Caco-2 (cell line): Measurements from ENCODE around the gene NOSIP. TPM values are rescaled to one million over a fixed set of nuclear protein-coding genes. Genes with fewer than 3 reads are reported as not detected.

Experiments used
- Bru-seq: library from RNA; stranded (reverse); fragments of 400-500 nt; gene quantifications from one replicate; lab custom pipeline; 2021; lab: Mats Ljungman, UMichigan
- BruChase-seq, 2 experiments: library from RNA; stranded (reverse); fragments of 400-500 nt; gene quantifications; one replicate each; lab custom pipeline; 2021; lab: Mats Ljungman, UMichigan
- BruUV-seq: library from RNA; stranded (reverse); fragments of 400-500 nt; replicated peaks from 2 replicates; lab custom pipeline; 2021; lab: Mats Ljungman, UMichigan
- CTCF ChIA-PET: fragments of 300-600 bp; sonication (Branson Sonifier 250); formaldehyde crosslinking; loops from one replicate; lab custom pipeline; 2022; ENCODE audit warnings: antibody characterized with exemption; lab: Charles Lee
- POLR2A ChIA-PET: fragments of 300-600 bp; sonication (Branson Sonifier 250); formaldehyde crosslinking; loops from one replicate; lab custom pipeline; 2022; ENCODE audit warnings: antibody characterized with exemption; lab: Charles Lee
- DNase-seq, 2 experiments: peaks; one replicate each; pipeline versions ENCODE4 v3.0.0 to v3.0.0-alpha.2; 2020 to 2022
- H3K27me3 ChIP-seq: replicated peaks from 2 replicates; pipeline ENCODE4 v1.6.0; 2011; ENCODE audit warnings: low read length; ENCODE audit not compliant: control insufficient read depth, insufficient read depth
- H3K36me3 ChIP-seq: 2 replicates; pipeline ENCODE4 v1.5.1; 2011; ENCODE audit warnings: low read length; ENCODE audit not compliant: control insufficient read depth, insufficient read depth
- H3K4me1 ChIP-seq: fragments of 250-450 bp; sonication (Bioruptor Pico); 2 replicates; pipeline ENCODE4 v1.5.1; 2020; ENCODE audit warnings: mild to moderate bottlenecking
- H3K4me3 ChIP-seq: 2 replicates; pipeline ENCODE4 v1.5.1; 2011; ENCODE audit warnings: low read depth, mild to moderate bottlenecking, control low read depth, low read length
- H3K9me3 ChIP-seq: fragments of 250-450 bp; sonication (Bioruptor Pico); 2 replicates; pipeline ENCODE4 v1.5.1; 2020; ENCODE audit warnings: mild to moderate bottlenecking, moderate library complexity
- H3K27ac Mint-ChIP-seq: one replicate; pipeline ENCODE4 v1.8.0; 2022; ENCODE audit warnings: mixed read lengths; ENCODE audit not compliant: unreplicated experiment
- H3K27me3 Mint-ChIP-seq: one replicate; pipeline ENCODE4 v1.8.0; 2022; ENCODE audit warnings: mixed read lengths; ENCODE audit not compliant: insufficient read depth, unreplicated experiment
- H3K36me3 Mint-ChIP-seq: one replicate; pipeline ENCODE4 v1.8.0; 2022; ENCODE audit warnings: mild to moderate bottlenecking, mixed read lengths; ENCODE audit not compliant: insufficient read depth, unreplicated experiment
- H3K4me1 Mint-ChIP-seq: one replicate; pipeline ENCODE4 v1.8.0; 2022; ENCODE audit warnings: low read depth, mixed read lengths; ENCODE audit not compliant: unreplicated experiment
- H3K4me3 Mint-ChIP-seq: one replicate; pipeline ENCODE4 v1.8.0; 2022; ENCODE audit warnings: mild to moderate bottlenecking, moderate library complexity, mixed read lengths; ENCODE audit not compliant: unreplicated experiment
- H3K9me3 Mint-ChIP-seq: one replicate; pipeline ENCODE4 v1.8.0; 2022; ENCODE audit warnings: mixed read lengths; ENCODE audit not compliant: unreplicated experiment
- CTCF ChIP-seq, 2 experiments: fragments of 200-600 bp in 1 of 2; IDR thresholded peaks; 1 replicate in 1 of 2; 2 replicates in 1 of 2; pipeline versions ENCODE4 v1.5.1 to v1.8.0; 2011 to 2022; ENCODE audit warnings: antibody characterized with exemption in 1 of 2, control low read depth in 1 of 2, inconsistent platforms in 1 of 2, low read depth in 1 of 2, low read length in 1 of 2, mild to moderate bottlenecking in 1 of 2, moderate library complexity in 1 of 2; ENCODE audit not compliant: insufficient read depth in 1 of 2, severe bottlenecking in 1 of 2, unreplicated experiment in 1 of 2
- intact Hi-C: fragments of 100-400 bp; cut with micrococcal nuclease; formaldehyde crosslinking; loops from one replicate; pipeline ENCODE4 v1.10.0; 2022; ENCODE audit not compliant: unreplicated experiment
- long read RNA-seq: library from polyadenylated mRNA; stranded (forward); transcript quantifications from one replicate; pipeline ENCODE4 v2.0.0, GENCODE V29; 2022
- total RNA-seq: library from RNA; stranded (reverse); gene quantifications from 2 replicates; pipeline ENCODE4 v1.2.3, GENCODE V29; 2022

The NOSIP gene
- total RNA-seq (74.7 and 77.7 TPM in 2 replicates), Bru-seq, nascent RNA (percentile 60 among the genes with signal in this experiment), BruChase-seq, experiment 1, labeled RNA remaining after a 2-hour chase (percentile 57 among the genes with signal in this experiment), BruChase-seq, experiment 2, labeled RNA remaining after a 6-hour chase (percentile 61 among the genes with signal in this experiment)
- long read RNA-seq, transcript NOSIP-201 (9 exons, 1,000 nt): minor isoform, 5 of 106 reads
- long read RNA-seq, transcript NOSIP-204 (9 exons, 1,005 nt): major isoform, 78 of 106 reads
- long read RNA-seq, partial matches to known transcripts: 8 of 106 reads
- long read RNA-seq, other reads (novel, unspliced or antisense): 15 of 106 reads

- POLR2A ChIA-PET: interaction anchor here (0.6 to 2.7 kb wide), 17 partner anchors 10 to 127 kb away, joined by 3 to 34 read pairs (median 7); partner anchors contain the start of genes ALDH16A1, FCGRT, PRMT1 and RPS11
- H3K27me3 Mint-ChIP-seq: no peaks in the 10 kb centered on the region
- H3K36me3 ChIP-seq: no peaks in the 10 kb centered on the region
These were observed at the start of gene NOSIP for GRCh38 chr19:49580264-49581006. Gene NOSIP, minus strand, starts transcription at chr19:49580556. Its CDS starts 19,865 bp downstream, at chr19:49560691.

GRCh38 chr19:49629659-49630058 lies 49.3 kb upstream of the NOSIP start:
- intact Hi-C loops: no loop called here
- Mint-ChIP-seq H3K9me3 (no peaks in the 10 kb centered on the region), H3K27ac (no peak overlapping the region), H3K4me1 (no peaks in the 10 kb centered on the region), H3K27me3 (no peaks in the 10 kb centered on the region), H3K4me3 (no peak overlapping the region), H3K36me3 (peaks cover 66% of the 10 kb centered on the region)
- TF ChIP-seq CTCF (IDR thresholded peaks at IDR 0.05; ENCODE audit: insufficient read depth in 1 of 2, low read depth in 1 of 2, low read length in 1 of 2, severe bottlenecking in 1 of 2, unreplicated experiment in 1 of 2): no peak
- DNase-seq: no peak
- BruUV-seq: no TSS peak
- no peak overlapping the region for H3K4me3 ChIP-seq
- peaks cover 1% of the 10 kb centered on the region for H3K36me3 ChIP-seq
- peaks cover 7% of the 10 kb centered on the region; the same call in 1 of the 2 replicates for H3K4me1 ChIP-seq
- H3K9me3 ChIP-seq: no peaks in the 10 kb centered on the region
- POLR2A ChIA-PET: interaction anchor here (0.8 kb wide), 1 partner anchor 11 kb away, joined by 3 read pairs; no protein-coding TSS in a partner anchor
- CTCF ChIA-PET: interaction anchor here (0.6 kb wide), 1 partner anchor 1094 kb away, joined by 3 read pairs; no protein-coding TSS in a partner anchor
- H3K27me3 ChIP-seq: no peaks in the 10 kb centered on the region

More at GRCh38 chr19:49580264-49581006, at the start of gene NOSIP:
- Mint-ChIP-seq H3K9me3 (no peaks in the 10 kb centered on the region), H3K4me1 (no peaks in the 10 kb centered on the region), H3K27ac (peak within 1 kb of the TSS; percentile 93), H3K4me3 (peak within 1 kb of the TSS; percentile 95), H3K36me3 (peaks cover 20% of the 10 kb centered on the region)
- no peak for TF ChIP-seq CTCF (IDR thresholded peaks at IDR 0.05; ENCODE audit: insufficient read depth in 1 of 2, low read depth in 1 of 2, low read length in 1 of 2, severe bottlenecking in 1 of 2, unreplicated experiment in 1 of 2)
- intact Hi-C loops: loop anchor here (1.0 kb wide), 1 partner anchor 10 kb away; no protein-coding TSS in a partner anchor
- H3K9me3 ChIP-seq: no peaks in the 10 kb centered on the region
- no TSS peak for BruUV-seq
- no peaks in the 10 kb centered on the region for H3K27me3 ChIP-seq
- H3K4me3 ChIP-seq: peak within 1 kb of the TSS; percentile 99
- H3K4me1 ChIP-seq: 0 out of 2 replicates have a peak, but pooled peaks cover 4% of the 10 kb centered on the region
- DNase-seq: peak; percentile 97
- CTCF ChIA-PET: interaction anchor here (0.9 to 2.5 kb wide), 6 partner anchors 9 to 102 kb away, joined by 3 to 16 read pairs (median 7); partner anchors contain the start of genes PRMT1 and RRAS

- BruUV-seq: no TSS peak
- CTCF ChIA-PET: interaction anchor here (0.8 kb wide), 1 partner anchor 50 kb away, joined by 4 read pairs; no protein-coding TSS in a partner anchor
- no peaks in the 10 kb centered on the region for H3K4me1 Mint-ChIP-seq
- POLR2A ChIA-PET: no interaction called here
- intact Hi-C loops: no loop called here
- H3K9me3 Mint-ChIP-seq: no peaks in the 10 kb centered on the region
- H3K27ac Mint-ChIP-seq: no peak overlapping the region
- Histone ChIP-seq H3K4me3 (no peak overlapping the region), H3K4me1 (no peaks in the 10 kb centered on the region), H3K27me3 (no peaks in the 10 kb centered on the region), H3K36me3 (peaks cover 1% of the 10 kb centered on the region), H3K9me3 (no peaks in the 10 kb centered on the region)
- no peak overlapping the region for H3K4me3 Mint-ChIP-seq
- TF ChIP-seq CTCF (IDR thresholded peaks at IDR 0.05; ENCODE audit: insufficient read depth in 1 of 2, low read depth in 1 of 2, low read length in 1 of 2, severe bottlenecking in 1 of 2, unreplicated experiment in 1 of 2): no peak
- no peaks in the 10 kb centered on the region for H3K27me3 Mint-ChIP-seq
- H3K36me3 Mint-ChIP-seq: peaks cover 67% of the 10 kb centered on the region
- DNase-seq: no peak
These were observed 45.9 kb upstream of the NOSIP start for GRCh38 chr19:49626226-49626625.
